ENCODE results near the gene ZBTB17.

DNA sequence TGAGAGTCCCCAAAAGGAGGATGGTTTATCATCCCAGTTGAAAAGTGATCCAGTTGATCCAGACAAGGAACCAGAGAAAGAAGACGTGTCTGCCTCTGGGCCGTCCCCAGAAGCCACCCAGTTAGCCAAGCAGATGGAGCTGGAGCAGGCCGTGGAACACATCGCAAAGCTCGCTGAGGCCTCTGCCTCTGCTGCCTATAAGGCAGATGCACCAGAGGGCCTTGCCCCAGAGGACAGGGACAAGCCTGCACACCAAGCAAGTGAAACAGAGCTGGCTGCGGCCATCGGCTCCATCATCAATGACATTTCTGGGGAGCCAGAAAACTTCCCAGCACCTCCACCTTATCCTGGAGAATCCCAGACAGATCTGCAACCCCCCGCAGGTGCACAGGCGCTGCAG lies 43.3 kb downstream of the ZBTB17 start:
- TF ChIP-seq, protein P1, sequence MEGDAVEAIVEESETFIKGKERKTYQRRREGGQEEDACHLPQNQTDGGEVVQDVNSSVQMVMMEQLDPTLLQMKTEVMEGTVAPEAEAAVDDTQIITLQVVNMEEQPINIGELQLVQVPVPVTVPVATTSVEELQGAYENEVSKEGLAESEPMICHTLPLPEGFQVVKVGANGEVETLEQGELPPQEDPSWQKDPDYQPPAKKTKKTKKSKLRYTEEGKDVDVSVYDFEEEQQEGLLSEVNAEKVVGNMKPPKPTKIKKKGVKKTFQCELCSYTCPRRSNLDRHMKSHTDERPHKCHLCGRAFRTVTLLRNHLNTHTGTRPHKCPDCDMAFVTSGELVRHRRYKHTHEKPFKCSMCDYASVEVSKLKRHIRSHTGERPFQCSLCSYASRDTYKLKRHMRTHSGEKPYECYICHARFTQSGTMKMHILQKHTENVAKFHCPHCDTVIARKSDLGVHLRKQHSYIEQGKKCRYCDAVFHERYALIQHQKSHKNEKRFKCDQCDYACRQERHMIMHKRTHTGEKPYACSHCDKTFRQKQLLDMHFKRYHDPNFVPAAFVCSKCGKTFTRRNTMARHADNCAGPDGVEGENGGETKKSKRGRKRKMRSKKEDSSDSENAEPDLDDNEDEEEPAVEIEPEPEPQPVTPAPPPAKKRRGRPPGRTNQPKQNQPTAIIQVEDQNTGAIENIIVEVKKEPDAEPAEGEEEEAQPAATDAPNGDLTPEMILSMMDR (IDR thresholded peaks at IDR 0.05): no peak
- TF ChIP-seq ZNF121 (CRISPR knock-in tag; IDR thresholded peaks at IDR 0.05) (no peak), JUN (CRISPR knock-in tag; IDR thresholded peaks at IDR 0.05) (no peak), ESRRA (CRISPR knock-in tag; IDR thresholded peaks at IDR 0.05; ENCODE audit: borderline replicate concordance) (no peak), ELF4 (CRISPR knock-in tag; IDR thresholded peaks at IDR 0.05; ENCODE audit: low read depth) (no peak), CREM (CRISPR knock-in tag; IDR thresholded peaks at IDR 0.05) (no peak)

All from WTC11 (cell line).